Activated naive CD4-positive, alpha-beta T cell treated with anti-CD3 and anti-CD28 coated beads, Interleukin-2, amount 50 U/mL, for 72 hours (primary cell): Measurements from ENCODE around the gene PIGW. TPM values are rescaled to one million over a fixed set of nuclear protein-coding genes. Genes with fewer than 3 reads are reported as not detected.
A peak's percentile ranks its signal among the peaks of the same experiment; 100 is the strongest.
"Not testable (repeated sequence)": the region's sequence is repeated elsewhere in the genome, so short reads cannot be mapped to it uniquely, and the experiment has no call there.

Experiments used
- ATAC-seq, 2 donors: fragments of 150-1000 bp; cut with Tn5 transposase; 2 replicates each; pipeline ENCODE4 v1.10.0; 2021; ENCODE audit warnings: mild to moderate bottlenecking in 2 of 2, moderate library complexity in 2 of 2
- DNase-seq, 2 donors: peaks; one replicate each; pipeline ENCODE4 v3.0.0; 2021 to 2022; ENCODE audit warnings: low spot score in 2 of 2
- H3K27ac Mint-ChIP-seq, 2 donors: one replicate each; pipeline ENCODE4 v1.8.0; 2022; ENCODE audit warnings: mild to moderate bottlenecking in 2 of 2, mixed read lengths in 2 of 2
- H3K36me3 Mint-ChIP-seq, 2 donors: one replicate each; pipeline ENCODE4 v1.8.0; 2022; ENCODE audit warnings: mixed read lengths in 2 of 2
- H3K9me3 Mint-ChIP-seq, 2 donors: one replicate each; pipeline ENCODE4 v1.8.0; 2022; ENCODE audit warnings: mixed read lengths in 2 of 2
- total RNA-seq, 2 donors: library from RNA; stranded (reverse); gene quantifications; one replicate each; pipeline ENCODE4 v1.2.3, GENCODE V29; 2022

The PIGW gene
- total RNA-seq, 2 donors from 2014 or later = 7.7 to 11.6 TPM

GRCh38 chr17:36504156-36504545 lies 30.6 kb upstream of the PIGW start:
- H3K36me3 Mint-ChIP-seq = peaks cover 0 to 42% of the 10 kb centered on the region in 2 donors
- no peaks in the 10 kb centered on the region for H3K9me3 Mint-ChIP-seq
- DNase-seq (no peak), ATAC-seq (no peak)
- peak overlapping the region in 1 of 2 donors; percentile 22 for H3K27ac Mint-ChIP-seq

- DNase-seq (peak in 1 of 2 donors; percentile 13), ATAC-seq (no peak)
- peaks cover 7 to 46% of the 10 kb centered on the region in 2 donors for H3K36me3 Mint-ChIP-seq
- no peaks in the 10 kb centered on the region for H3K9me3 Mint-ChIP-seq
- peak overlapping the region in 1 of 2 donors; percentile 26 for H3K27ac Mint-ChIP-seq
Observed at GRCh38 chr17:36505171-36505570, 29.6 kb upstream of the PIGW start.

GRCh38 chr17:36506249-36506826 lies 28.4 kb upstream of the PIGW start:
- DNase-seq (peak in 1 of 2 donors; percentile 21), ATAC-seq (no peak)
- Mint-ChIP-seq H3K27ac (peak overlapping the region in 1 of 2 donors; percentile 78), H3K9me3 (no peaks in the 10 kb centered on the region), H3K36me3 (peaks cover 12 to 54% of the 10 kb centered on the region in 2 donors)

DNA sequence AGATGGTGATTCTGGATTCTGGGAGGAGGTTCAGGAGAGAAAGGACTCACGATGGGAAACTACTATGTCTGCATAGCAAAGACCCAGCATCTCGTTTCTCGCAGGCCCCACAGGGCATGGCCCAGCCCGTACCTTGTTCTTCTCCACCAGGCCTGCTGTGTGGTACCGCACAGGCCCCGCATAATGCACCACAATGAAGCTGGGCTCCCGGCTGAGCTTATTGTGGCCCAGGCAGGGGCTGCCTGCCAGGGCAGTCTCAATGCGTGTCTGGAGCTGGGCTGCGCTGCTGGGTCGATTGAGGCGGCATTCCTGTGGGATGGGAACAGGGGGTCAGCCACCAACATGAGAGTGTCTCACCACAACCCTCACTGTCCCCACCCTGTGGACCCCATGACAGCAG lies 28.0 kb upstream of the PIGW start:
- DNase-seq = peak in 1 of 2 donors; percentile 31
- H3K27ac Mint-ChIP-seq = peak overlapping the region in 1 of 2 donors; percentile 78
- H3K9me3 Mint-ChIP-seq = no peaks in the 10 kb centered on the region
- H3K36me3 Mint-ChIP-seq = peaks cover 12 to 54% of the 10 kb centered on the region in 2 donors
- ATAC-seq = no peak

GRCh38 chr17:36507266-36507665 lies 27.5 kb upstream of the PIGW start:
- no peak for DNase-seq
- peaks cover 12 to 54% of the 10 kb centered on the region in 2 donors for H3K36me3 Mint-ChIP-seq
- ATAC-seq = no peak
- no peaks in the 10 kb centered on the region for H3K9me3 Mint-ChIP-seq
- peak overlapping the region in 1 of 2 donors; percentile 13 for H3K27ac Mint-ChIP-seq

DNA sequence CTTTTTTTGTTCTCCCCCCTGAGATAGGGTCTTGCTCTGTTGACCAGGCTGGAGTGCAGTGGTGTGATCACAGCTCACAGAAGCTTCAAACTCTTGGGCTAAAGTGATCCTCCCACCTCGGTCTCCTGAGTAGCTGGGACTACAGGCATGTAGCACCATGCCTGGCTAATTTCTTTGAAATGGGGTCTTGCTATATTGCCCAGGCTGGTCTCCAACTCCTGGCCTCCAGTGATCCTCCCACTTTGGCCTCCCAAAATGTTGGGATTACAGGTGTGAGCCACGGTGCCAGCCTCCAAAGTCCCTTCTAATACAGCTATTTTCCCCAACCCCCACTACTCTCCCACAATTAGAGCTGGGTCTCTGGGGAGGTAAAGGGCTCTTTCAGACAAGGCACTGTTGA lies 26.3 kb upstream of the PIGW start:
- H3K27ac Mint-ChIP-seq = peak overlapping the region in 1 of 2 donors; percentile 52
- not testable (repeated sequence) for H3K9me3 Mint-ChIP-seq, ATAC-seq, DNase-seq
- peaks cover 12 to 63% of the 10 kb centered on the region in 2 donors for H3K36me3 Mint-ChIP-seq

- Mint-ChIP-seq H3K9me3 (no peaks in the 10 kb centered on the region), H3K36me3 (peaks cover 12 to 54% of the 10 kb centered on the region in 2 donors), H3K27ac (no peak overlapping the region)
- DNase-seq = peak in 1 of 2 donors; percentile 25
- ATAC-seq = no peak
Observed at GRCh38 chr17:36509272-36509985, 25.4 kb upstream of the PIGW start.

GRCh38 chr17:36510636-36511035 lies 24.2 kb upstream of the PIGW start:
- Mint-ChIP-seq H3K36me3 (peaks cover 12 to 49% of the 10 kb centered on the region in 2 donors), H3K27ac (peak overlapping the region in 1 of 2 donors; percentile 22), H3K9me3 (no peaks in the 10 kb centered on the region)
- DNase-seq (peak in 1 of 2 donors; percentile 16), ATAC-seq (no peak)

- H3K36me3 Mint-ChIP-seq = peaks cover 12 to 43% of the 10 kb centered on the region in 2 donors
Observed at GRCh38 chr17:36511216-36511615, 23.6 kb upstream of the PIGW start.

GRCh38 chr17:36512641-36513040 lies 22.1 kb upstream of the PIGW start:
- DNase-seq (no peak), ATAC-seq (no peak)
- H3K9me3 Mint-ChIP-seq = no peaks in the 10 kb centered on the region
- H3K27ac Mint-ChIP-seq = peak overlapping the region in 1 of 2 donors; percentile 34
- peaks cover 12 to 33% of the 10 kb centered on the region in 2 donors for H3K36me3 Mint-ChIP-seq

More at GRCh38 chr17:36511216-36511615, 23.6 kb upstream of the PIGW start:
- H3K27ac Mint-ChIP-seq = no peak overlapping the region
- DNase-seq (peak in 1 of 2 donors; percentile 6), ATAC-seq (peak in 1 of 2 donors; percentile 7)
- H3K9me3 Mint-ChIP-seq = no peaks in the 10 kb centered on the region

- peaks cover 6 to 21% of the 10 kb centered on the region in 2 donors for H3K36me3 Mint-ChIP-seq
- no peak overlapping the region for H3K27ac Mint-ChIP-seq
- DNase-seq (no peak), ATAC-seq (no peak)
- H3K9me3 Mint-ChIP-seq = no peaks in the 10 kb centered on the region
Observed at GRCh38 chr17:36514856-36515255, 19.9 kb upstream of the PIGW start.

- no peak overlapping the region for H3K27ac Mint-ChIP-seq
- ATAC-seq (no peak), DNase-seq (no peak)
- no peaks in the 10 kb centered on the region for H3K9me3 Mint-ChIP-seq
- H3K36me3 Mint-ChIP-seq = peaks cover 9 to 12% of the 10 kb centered on the region in 2 donors
Observed at GRCh38 chr17:36515837-36516236, 18.9 kb upstream of the PIGW start.

DNA sequence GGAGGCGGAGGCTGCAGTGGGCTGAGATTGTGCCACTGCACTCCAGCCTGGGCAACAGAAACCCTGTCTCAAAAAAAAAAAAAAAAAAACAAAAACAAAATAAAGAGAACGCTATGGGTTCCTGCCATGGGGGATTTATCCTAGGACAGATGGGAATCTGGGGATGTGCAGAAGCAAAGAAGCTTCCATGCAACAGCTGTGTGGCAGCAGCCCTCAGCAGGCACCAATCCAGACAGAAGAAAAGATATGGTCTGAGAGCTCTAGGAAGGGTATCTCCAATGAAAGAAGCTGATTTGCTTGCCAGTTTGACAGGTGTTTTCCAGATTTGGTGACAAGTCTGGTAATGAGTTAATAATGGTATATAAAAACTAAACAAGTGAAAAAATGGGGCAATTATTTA lies 11.7 kb upstream of the PIGW start:
- ATAC-seq = no peak

DNA sequence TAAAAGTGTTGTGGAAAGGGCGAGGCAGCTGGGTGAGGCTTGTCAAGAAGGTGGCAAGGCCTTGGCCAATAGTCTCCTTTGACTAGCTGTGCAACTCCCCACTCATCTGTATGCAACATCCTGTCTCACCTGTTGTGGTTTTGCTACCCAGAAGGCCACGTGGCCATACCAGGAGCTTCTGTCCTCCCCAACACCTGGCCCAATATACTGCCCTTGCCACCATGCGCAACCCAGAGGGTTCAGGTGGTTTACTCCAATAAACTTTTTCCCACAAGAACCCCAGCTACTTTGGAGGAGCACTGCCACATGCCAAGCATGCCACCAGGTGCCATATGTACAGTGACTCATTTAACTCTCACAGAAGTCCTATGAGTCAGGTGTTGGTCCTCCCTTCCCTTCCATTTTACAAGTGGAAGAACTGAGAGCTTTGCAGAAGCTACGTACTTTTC lies 10.3 kb upstream of the PIGW start:
- no peak for DNase-seq
- ATAC-seq = peak; percentile 93 to 94
- peak overlapping the region in 1 of 2 donors; percentile 73 for H3K27ac Mint-ChIP-seq
- peaks cover 33 to 46% of the 10 kb centered on the region in 2 donors for H3K36me3 Mint-ChIP-seq
- H3K9me3 Mint-ChIP-seq = peaks cover 3 to 4% of the 10 kb centered on the region in 2 donors

More for the DNA sequence above, 11.7 kb upstream of the PIGW start:
- DNase-seq = no peak
- no peak overlapping the region for H3K27ac Mint-ChIP-seq
- peaks cover 3 to 4% of the 10 kb centered on the region in 2 donors for H3K9me3 Mint-ChIP-seq
- peaks cover 26 to 40% of the 10 kb centered on the region in 2 donors for H3K36me3 Mint-ChIP-seq

DNA sequence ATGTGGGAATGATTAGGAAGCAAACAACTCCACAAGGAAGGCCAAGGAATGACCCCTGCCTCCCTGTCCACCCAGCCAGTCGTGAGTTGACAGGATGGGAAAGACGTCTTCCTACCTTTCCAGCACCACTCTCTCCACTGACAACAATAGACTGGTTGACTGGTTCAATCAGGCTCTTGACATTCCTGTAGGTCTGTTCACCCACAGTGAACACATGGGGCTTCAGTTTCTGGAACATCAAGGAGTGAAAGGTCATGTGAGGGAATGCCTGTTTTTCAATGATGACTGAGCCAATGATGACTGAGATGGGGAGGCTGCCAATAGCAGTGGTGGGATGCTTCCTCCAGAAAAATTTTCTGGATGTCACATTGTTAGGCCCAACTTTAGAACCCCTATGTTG lies 9.7 kb upstream of the PIGW start:
- DNase-seq (no peak), ATAC-seq (no peak)
- peaks cover 3 to 4% of the 10 kb centered on the region in 2 donors for H3K9me3 Mint-ChIP-seq
- H3K36me3 Mint-ChIP-seq = peaks cover 34 to 47% of the 10 kb centered on the region in 2 donors
- peak overlapping the region; percentile 36 to 73 for H3K27ac Mint-ChIP-seq

GRCh38 chr17:36525888-36526287 lies 8.9 kb upstream of the PIGW start:
- H3K9me3 Mint-ChIP-seq = peaks cover 3 to 4% of the 10 kb centered on the region in 2 donors

DNA sequence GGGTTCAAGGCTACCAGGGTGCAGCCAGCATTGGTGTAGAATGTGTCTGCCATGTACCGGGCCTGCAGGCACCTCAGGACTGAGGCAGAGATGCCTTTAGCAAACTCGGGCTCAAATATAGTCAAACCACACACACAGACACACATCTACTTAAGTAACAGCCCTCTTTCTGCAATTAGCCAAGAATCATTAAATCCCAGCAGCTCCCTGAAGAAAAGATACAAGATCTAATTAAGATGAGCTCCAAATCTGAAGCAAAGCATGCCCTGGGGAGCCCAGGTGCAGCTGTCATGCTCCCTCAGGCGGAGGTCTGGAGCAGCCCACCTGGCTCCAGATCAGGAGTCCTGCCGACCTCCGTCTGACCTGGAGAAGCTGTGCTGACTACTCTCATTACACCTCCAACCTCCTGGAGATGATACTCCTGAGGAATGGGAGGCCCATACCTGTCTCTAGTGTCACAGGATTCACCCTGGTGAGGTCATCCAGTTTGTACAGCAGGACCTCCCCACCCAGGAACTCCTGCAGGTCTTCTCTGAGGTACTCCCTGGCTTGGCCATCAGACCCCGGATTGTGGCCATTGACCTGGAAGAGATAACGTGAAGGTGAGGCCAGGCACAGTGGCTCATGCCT lies 7.1 kb upstream of the PIGW start:
- ATAC-seq = no peak
- peaks cover 42 to 49% of the 10 kb centered on the region in 2 donors for H3K36me3 Mint-ChIP-seq

More at GRCh38 chr17:36525888-36526287, 8.9 kb upstream of the PIGW start:
- ATAC-seq (no peak), DNase-seq (no peak)
- Mint-ChIP-seq H3K36me3 (peaks cover 34 to 40% of the 10 kb centered on the region in 2 donors), H3K27ac (peak overlapping the region; percentile 72 to 73)

More for the DNA sequence above, 7.1 kb upstream of the PIGW start:
- peak overlapping the region; percentile 49 to 72 for H3K27ac Mint-ChIP-seq
- DNase-seq = no peak
- H3K9me3 Mint-ChIP-seq = peaks cover 3 to 4% of the 10 kb centered on the region in 2 donors
